ENCODE measurements around the gene HS3ST5.

DNA sequence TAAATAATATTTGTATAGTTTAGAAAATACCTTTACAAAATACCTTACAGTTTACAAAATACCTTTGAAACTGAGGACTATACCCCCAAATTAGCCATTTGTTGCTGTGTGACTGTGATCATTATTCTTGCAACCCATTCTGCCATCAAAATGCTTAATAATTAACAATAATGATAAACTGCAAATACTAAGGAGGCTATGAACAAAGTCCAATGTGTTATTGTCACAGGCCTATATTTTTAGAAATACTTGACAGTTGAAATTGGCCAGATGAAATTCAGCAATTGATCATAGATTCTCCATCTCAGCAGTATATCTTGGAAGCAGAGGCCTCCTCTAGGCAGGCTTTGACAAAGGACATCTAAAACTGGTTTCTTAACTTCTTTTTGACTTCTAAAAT lies 178.6 kb downstream of the HS3ST5 start:
- TF ChIP-seq, protein P1, sequence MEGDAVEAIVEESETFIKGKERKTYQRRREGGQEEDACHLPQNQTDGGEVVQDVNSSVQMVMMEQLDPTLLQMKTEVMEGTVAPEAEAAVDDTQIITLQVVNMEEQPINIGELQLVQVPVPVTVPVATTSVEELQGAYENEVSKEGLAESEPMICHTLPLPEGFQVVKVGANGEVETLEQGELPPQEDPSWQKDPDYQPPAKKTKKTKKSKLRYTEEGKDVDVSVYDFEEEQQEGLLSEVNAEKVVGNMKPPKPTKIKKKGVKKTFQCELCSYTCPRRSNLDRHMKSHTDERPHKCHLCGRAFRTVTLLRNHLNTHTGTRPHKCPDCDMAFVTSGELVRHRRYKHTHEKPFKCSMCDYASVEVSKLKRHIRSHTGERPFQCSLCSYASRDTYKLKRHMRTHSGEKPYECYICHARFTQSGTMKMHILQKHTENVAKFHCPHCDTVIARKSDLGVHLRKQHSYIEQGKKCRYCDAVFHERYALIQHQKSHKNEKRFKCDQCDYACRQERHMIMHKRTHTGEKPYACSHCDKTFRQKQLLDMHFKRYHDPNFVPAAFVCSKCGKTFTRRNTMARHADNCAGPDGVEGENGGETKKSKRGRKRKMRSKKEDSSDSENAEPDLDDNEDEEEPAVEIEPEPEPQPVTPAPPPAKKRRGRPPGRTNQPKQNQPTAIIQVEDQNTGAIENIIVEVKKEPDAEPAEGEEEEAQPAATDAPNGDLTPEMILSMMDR (IDR thresholded peaks at IDR 0.05; ENCODE audit: insufficient read depth, low read depth, low read length) = no peak
- TF ChIP-seq EZH2 (IDR thresholded peaks at IDR 0.05; ENCODE audit: insufficient read depth, low read length) = no peak

All from astrocyte (in vitro differentiated cells and primary cell).